ENCODE data around the gene ZNF778.

ZNF778 gene

GRCh38 chr16:89175280-89176146 lies 42.0 kb upstream of the ZNF778 start:
- Histone ChIP-seq H4K20me1 (ENCODE audit: insufficient read depth, low read length) (peaks cover 33% of the 10 kb centered on the region), H3K4me3 (ENCODE audit: low read depth in 1 of 2, low read length in 2 of 2) (no peak overlapping the region), H3K4me2 (ENCODE audit: insufficient read depth, low read length) (no peak overlapping the region), H3K27ac (ENCODE audit: low read length) (no peak overlapping the region), H3K79me2 (ENCODE audit: insufficient read depth, low read length) (no peaks in the 10 kb centered on the region), H3K4me1 (ENCODE audit: insufficient read depth, low read length) (peaks cover 7% of the 10 kb centered on the region), H3K36me3 (ENCODE audit: insufficient read depth, low read length) (no peaks in the 10 kb centered on the region), H3K9ac (ENCODE audit: low read depth, low read length) (no peak overlapping the region), H2AFZ (ENCODE audit: low read depth, low read length) (no peak overlapping the region), H3K27me3 (ENCODE audit: insufficient read depth, low read length, poor library complexity) (peaks cover 5% of the 10 kb centered on the region), H3K9me3 (ENCODE audit: insufficient read depth, low read length, severe bottlenecking) (no peaks in the 10 kb centered on the region)
- no peak for ATAC-seq (ENCODE audit: insufficient read depth, low read depth)
- no peak for TF ChIP-seq EZH2 (IDR thresholded peaks at IDR 0.05; ENCODE audit: borderline replicate concordance, low read depth, low read length, severe bottlenecking)
- TF ChIP-seq, protein P1, sequence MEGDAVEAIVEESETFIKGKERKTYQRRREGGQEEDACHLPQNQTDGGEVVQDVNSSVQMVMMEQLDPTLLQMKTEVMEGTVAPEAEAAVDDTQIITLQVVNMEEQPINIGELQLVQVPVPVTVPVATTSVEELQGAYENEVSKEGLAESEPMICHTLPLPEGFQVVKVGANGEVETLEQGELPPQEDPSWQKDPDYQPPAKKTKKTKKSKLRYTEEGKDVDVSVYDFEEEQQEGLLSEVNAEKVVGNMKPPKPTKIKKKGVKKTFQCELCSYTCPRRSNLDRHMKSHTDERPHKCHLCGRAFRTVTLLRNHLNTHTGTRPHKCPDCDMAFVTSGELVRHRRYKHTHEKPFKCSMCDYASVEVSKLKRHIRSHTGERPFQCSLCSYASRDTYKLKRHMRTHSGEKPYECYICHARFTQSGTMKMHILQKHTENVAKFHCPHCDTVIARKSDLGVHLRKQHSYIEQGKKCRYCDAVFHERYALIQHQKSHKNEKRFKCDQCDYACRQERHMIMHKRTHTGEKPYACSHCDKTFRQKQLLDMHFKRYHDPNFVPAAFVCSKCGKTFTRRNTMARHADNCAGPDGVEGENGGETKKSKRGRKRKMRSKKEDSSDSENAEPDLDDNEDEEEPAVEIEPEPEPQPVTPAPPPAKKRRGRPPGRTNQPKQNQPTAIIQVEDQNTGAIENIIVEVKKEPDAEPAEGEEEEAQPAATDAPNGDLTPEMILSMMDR (IDR thresholded peaks at IDR 0.05; ENCODE audit: borderline replicate concordance, extremely low read depth, low read length, poor library complexity, severe bottlenecking), result no peak
- no peak for DNase-seq

- Histone ChIP-seq H3K79me2 (ENCODE audit: insufficient read depth, low read length) (no peaks in the 10 kb centered on the region), H3K9me3 (ENCODE audit: insufficient read depth, low read length, severe bottlenecking) (no peaks in the 10 kb centered on the region), H3K4me3 (ENCODE audit: low read depth in 1 of 2, low read length in 2 of 2) (no peak overlapping the region), H3K27me3 (ENCODE audit: insufficient read depth, low read length, poor library complexity) (no peaks in the 10 kb centered on the region), H3K27ac (ENCODE audit: low read length) (no peak overlapping the region), H3K4me1 (ENCODE audit: insufficient read depth, low read length) (no peaks in the 10 kb centered on the region), H3K9ac (ENCODE audit: low read depth, low read length) (no peak overlapping the region), H3K4me2 (ENCODE audit: insufficient read depth, low read length) (no peak overlapping the region), H3K36me3 (ENCODE audit: insufficient read depth, low read length) (no peaks in the 10 kb centered on the region), H2AFZ (ENCODE audit: low read depth, low read length) (no peak overlapping the region), H4K20me1 (ENCODE audit: insufficient read depth, low read length) (peaks cover 29% of the 10 kb centered on the region; the same call in 1 of the 2 replicates)
- no peak for TF ChIP-seq EZH2 (IDR thresholded peaks at IDR 0.05; ENCODE audit: borderline replicate concordance, low read depth, low read length, severe bottlenecking)
- TF ChIP-seq, protein P1 (IDR thresholded peaks at IDR 0.05; ENCODE audit: borderline replicate concordance, extremely low read depth, low read length, poor library complexity, severe bottlenecking), result no peak
- no peak for ATAC-seq (ENCODE audit: insufficient read depth, low read depth)
- DNase-seq, result no peak
These were observed 41.3 kb upstream of the ZNF778 start for GRCh38 chr16:89176147-89176690.

GRCh38 chr16:89176717-89177116 lies 40.8 kb upstream of the ZNF778 start:
- no peak overlapping the region for H3K27ac ChIP-seq (ENCODE audit: low read length)
- no peaks in the 10 kb centered on the region for H3K79me2 ChIP-seq (ENCODE audit: insufficient read depth, low read length)
- H2AFZ ChIP-seq (ENCODE audit: low read depth, low read length), result no peak overlapping the region
- no peaks in the 10 kb centered on the region for H3K36me3 ChIP-seq (ENCODE audit: insufficient read depth, low read length)
- no peak overlapping the region for H3K4me3 ChIP-seq (ENCODE audit: low read depth in 1 of 2, low read length in 2 of 2)
- no peak overlapping the region for H3K4me2 ChIP-seq (ENCODE audit: insufficient read depth, low read length)
- ATAC-seq (ENCODE audit: insufficient read depth, low read depth) (no peak), DNase-seq (no peak)
- H3K27me3 ChIP-seq (ENCODE audit: insufficient read depth, low read length, poor library complexity), result no peaks in the 10 kb centered on the region
- TF ChIP-seq, protein P1 (IDR thresholded peaks at IDR 0.05; ENCODE audit: borderline replicate concordance, extremely low read depth, low read length, poor library complexity, severe bottlenecking), result no peak
- no peak for TF ChIP-seq EZH2 (IDR thresholded peaks at IDR 0.05; ENCODE audit: borderline replicate concordance, low read depth, low read length, severe bottlenecking)
- no peaks in the 10 kb centered on the region for H3K9me3 ChIP-seq (ENCODE audit: insufficient read depth, low read length, severe bottlenecking)
- peaks cover 27% of the 10 kb centered on the region; the same call in 1 of the 2 replicates for H4K20me1 ChIP-seq (ENCODE audit: insufficient read depth, low read length)
- H3K9ac ChIP-seq (ENCODE audit: low read depth, low read length), result no peak overlapping the region
- H3K4me1 ChIP-seq (ENCODE audit: insufficient read depth, low read length), result no peaks in the 10 kb centered on the region
